PFSK-1 (cell line): ENCODE results near the gene CHTOP.

Experiments used
- POLR2AphosphoS5 ChIP-seq: IDR thresholded peaks from 2 replicates; pipeline ENCODE4 v1.6.1; 2012; ENCODE audit warnings: low read depth, mild to moderate bottlenecking, control low read depth, low read length, moderate library complexity
- SIN3A ChIP-seq: IDR thresholded peaks from 2 replicates; pipeline ENCODE4 v1.6.1; 2012; ENCODE audit warnings: mild to moderate bottlenecking, low read length, moderate library complexity, borderline replicate concordance; ENCODE audit not compliant: insufficient read depth

- TF ChIP-seq POLR2AphosphoS5 = no peak; the same call in none of the 2 replicates
- TF ChIP-seq SIN3A = no peak
Observed at GRCh38 chr1:153646672-153647345, 12.9 kb downstream of the CHTOP start.
